Activated CD4-positive, alpha-beta T cell treated with anti-CD3 and anti-CD28 coated beads, Interleukin-10, Interleukin-2, amounts not matched to agents 100 ng/mL and 50 ng/mL, durations not matched to agents 16 hours and 8 hours (primary cell): Measurements from ENCODE around the gene MSI2.
A peak's percentile ranks its signal among the peaks of the same experiment; 100 is the strongest.

Experiments
- DNase-seq: peaks from one replicate; pipeline ENCODE4 v3.0.0-alpha.2; 2020

The MSI2 gene

GRCh38 chr17:57324060-57324459 is 67.7 kb downstream of the MSI2 start:
- no peak for DNase-seq

GRCh38 chr17:57324631-57325030 is 68.3 kb downstream of the MSI2 start:
- no peak for DNase-seq

GRCh38 chr17:57326336-57326735 is 70.0 kb downstream of the MSI2 start:
- no peak for DNase-seq

- DNase-seq, result no peak
Observed at GRCh38 chr17:57326764-57327163, 70.4 kb downstream of the MSI2 start.

GRCh38 chr17:57327176-57327970 is 71.0 kb downstream of the MSI2 start:
- peak; percentile 6 for DNase-seq

- no peak for DNase-seq
Observed at GRCh38 chr17:57328109-57328882, 72.0 kb downstream of the MSI2 start.

GRCh38 chr17:57329380-57330214 is 73.3 kb downstream of the MSI2 start:
- DNase-seq, result no peak

- no peak for DNase-seq
Observed at GRCh38 chr17:57330587-57330986, 74.3 kb downstream of the MSI2 start.

- no peak for DNase-seq
Observed at GRCh38 chr17:57331423-57331822, 75.1 kb downstream of the MSI2 start.

- DNase-seq, result no peak
Observed at GRCh38 chr17:57332501-57332900, 76.2 kb downstream of the MSI2 start.

GRCh38 chr17:57335195-57335792 is 79.0 kb downstream of the MSI2 start:
- DNase-seq, result no peak

GRCh38 chr17:57337390-57337789 is 81.1 kb downstream of the MSI2 start:
- no peak for DNase-seq

GRCh38 chr17:57338257-57338914 is 82.1 kb downstream of the MSI2 start:
- peak; percentile 4 for DNase-seq

GRCh38 chr17:57340160-57340981 is 84.0 kb downstream of the MSI2 start:
- no peak for DNase-seq

GRCh38 chr17:57341611-57342540 is 85.6 kb downstream of the MSI2 start:
- no peak for DNase-seq

GRCh38 chr17:57342963-57343589 is 86.8 kb downstream of the MSI2 start:
- no peak for DNase-seq

- DNase-seq, result no peak
Observed at GRCh38 chr17:57343717-57344116, 87.4 kb downstream of the MSI2 start.

GRCh38 chr17:57344261-57344660 is 87.9 kb downstream of the MSI2 start:
- no peak for DNase-seq

- no peak for DNase-seq
Observed at GRCh38 chr17:57349541-57350247, 93.4 kb downstream of the MSI2 start.
